Omental fat pad (tissue), 4 donors: ENCODE results near the gene SPRED2. TPM values are rescaled to one million over a fixed set of nuclear protein-coding genes. Genes with fewer than 3 reads are reported as not detected.

Experiments
- ATAC-seq: fragments of 150-250 bp; one replicate; pipeline ENCODE4 v1.9.1; 2016; ENCODE audit warnings: mild to moderate bottlenecking, moderate library complexity; ENCODE audit not compliant: low FRiP score
- DNase-seq: peaks from one replicate; pipeline ENCODE4 v3.0.0-alpha.2; 2019; ENCODE audit warnings: low spot score
- CTCF ChIP-seq, 3 donors: fragments of 450-650 bp; IDR thresholded peaks; one replicate each; pipeline ENCODE4 v1.5.1; 2016 to 2017; ENCODE audit warnings: antibody characterized with exemption in 3 of 3, mild to moderate bottlenecking in 3 of 3, moderate library complexity in 2 of 3
- total RNA-seq, 4 donors: library from RNA; depleted of rRNA; stranded (reverse); fragments of >200 nt; gene quantifications; one replicate each; pipeline ENCODE4 v1.1.0, GENCODE V29; 2016

SPRED2 gene
- total RNA-seq, 4 donors from 2014 or later, result 22.9 to 45.4 (median 26.6) TPM

GRCh38 chr2:65375723-65376122 is 56.7 kb downstream of the SPRED2 start:
- ATAC-seq (no peak), DNase-seq (no peak)
- no peak for TF ChIP-seq CTCF (IDR thresholded peaks at IDR 0.05)

- DNase-seq (no peak), ATAC-seq (no peak)
- TF ChIP-seq CTCF (IDR thresholded peaks at IDR 0.05), result no peak
Observed at GRCh38 chr2:65374999-65375398, 57.4 kb downstream of the SPRED2 start.

GRCh38 chr2:65374575-65374974 is 57.8 kb downstream of the SPRED2 start:
- TF ChIP-seq CTCF (IDR thresholded peaks at IDR 0.05), result no peak
- DNase-seq, result no peak
- ATAC-seq, result no peak

- no peak for DNase-seq
- no peak for TF ChIP-seq CTCF (IDR thresholded peaks at IDR 0.05)
- ATAC-seq, result no peak
Observed at GRCh38 chr2:65373365-65373918, 59.0 kb downstream of the SPRED2 start.

- DNase-seq, result no peak
- TF ChIP-seq CTCF (IDR thresholded peaks at IDR 0.05), result no peak
- no peak for ATAC-seq
Observed at GRCh38 chr2:65372619-65373018, 59.8 kb downstream of the SPRED2 start.

- no peak for DNase-seq
- no peak for TF ChIP-seq CTCF (IDR thresholded peaks at IDR 0.05)
- no peak for ATAC-seq
Observed at GRCh38 chr2:65371074-65371434, 61.3 kb downstream of the SPRED2 start.

- ATAC-seq (no peak), DNase-seq (no peak)
Observed at GRCh38 chr2:65370387-65371073, 61.9 kb downstream of the SPRED2 start.

More at GRCh38 chr2:65370387-65371073, 61.9 kb downstream of the SPRED2 start:
- TF ChIP-seq CTCF (IDR thresholded peaks at IDR 0.05), result no peak
